ENCODE measurements around the gene CD82. TPM values are rescaled to one million over a fixed set of nuclear protein-coding genes. Genes with fewer than 3 reads are reported as not detected.

CD82 gene
- total RNA-seq, 2 donors from 2014 or later: 6.8 to 17.7 TPM

GRCh38 chr11:44521148-44521547, 44.3 kb upstream of the CD82 start:
- no peak for DNase-seq (ENCODE audit: low spot score)

GRCh38 chr11:44522294-44522693, 43.2 kb upstream of the CD82 start:
- TF ChIP-seq CTCF (IDR thresholded peaks at IDR 0.05): no peak
- no peaks in the 10 kb centered on the region for H3K9me3 ChIP-seq
- peaks cover 0 to 11% of the 10 kb centered on the region in 2 donors for H3K4me1 ChIP-seq
- no peaks in the 10 kb centered on the region for H3K27me3 ChIP-seq
- H3K36me3 ChIP-seq: no peaks in the 10 kb centered on the region
- no peak overlapping the region for H3K4me3 ChIP-seq
- H3K27ac ChIP-seq: no peak overlapping the region
- DNase-seq (ENCODE audit: low spot score): no peak

More at GRCh38 chr11:44521148-44521547, 44.3 kb upstream of the CD82 start:
- Histone ChIP-seq H3K27ac (no peak overlapping the region), H3K4me1 (peaks cover 0 to 11% of the 10 kb centered on the region in 2 donors), H3K27me3 (no peaks in the 10 kb centered on the region), H3K36me3 (no peaks in the 10 kb centered on the region), H3K4me3 (no peak overlapping the region), H3K9me3 (no peaks in the 10 kb centered on the region)
- no peak for TF ChIP-seq CTCF (IDR thresholded peaks at IDR 0.05)

- Histone ChIP-seq H3K36me3 (no peaks in the 10 kb centered on the region), H3K4me3 (no peak overlapping the region), H3K4me1 (peaks cover 0 to 11% of the 10 kb centered on the region in 2 donors), H3K27ac (no peak overlapping the region), H3K27me3 (no peaks in the 10 kb centered on the region), H3K9me3 (no peaks in the 10 kb centered on the region)
- DNase-seq (ENCODE audit: low spot score): no peak
- TF ChIP-seq CTCF (IDR thresholded peaks at IDR 0.05): no peak
Observed at GRCh38 chr11:44524346-44524745, 41.1 kb upstream of the CD82 start.

GRCh38 chr11:44524751-44525201, 40.7 kb upstream of the CD82 start:
- Histone ChIP-seq H3K4me1 (peaks cover 0 to 8% of the 10 kb centered on the region in 2 donors), H3K27me3 (no peaks in the 10 kb centered on the region), H3K36me3 (no peaks in the 10 kb centered on the region), H3K4me3 (no peak overlapping the region), H3K27ac (no peak overlapping the region), H3K9me3 (no peaks in the 10 kb centered on the region)
- TF ChIP-seq CTCF (IDR thresholded peaks at IDR 0.05): no peak
- no peak for DNase-seq (ENCODE audit: low spot score)

GRCh38 chr11:44525473-44526252, 39.8 kb upstream of the CD82 start:
- Histone ChIP-seq H3K27ac (no peak overlapping the region), H3K36me3 (no peaks in the 10 kb centered on the region), H3K9me3 (no peaks in the 10 kb centered on the region), H3K4me3 (no peak overlapping the region), H3K27me3 (no peaks in the 10 kb centered on the region), H3K4me1 (peaks cover 0 to under 1% of the 10 kb centered on the region in 2 donors)
- TF ChIP-seq CTCF (IDR thresholded peaks at IDR 0.05): no peak
- no peak for DNase-seq (ENCODE audit: low spot score)

All from right atrium auricular region (tissue), 2 donors.